Right atrium auricular region (tissue), 2 donors: ENCODE results near the gene DGUOK. TPM values are rescaled to one million over a fixed set of nuclear protein-coding genes. Genes with fewer than 3 reads are reported as not detected.

Experiments used
- DNase-seq: peaks from one replicate; pipeline ENCODE4 v3.0.0-alpha.2; 2019; ENCODE audit warnings: low spot score
- H3K27ac ChIP-seq, 2 donors: fragments of 200-600 bp; sonication (generic); 1 replicate in 1 of 2; 2 replicates in 1 of 2; pipeline ENCODE4 v1.5.1; 2016 to 2019
- H3K27me3 ChIP-seq, 2 donors: fragments of 200-600 bp; sonication (generic); one replicate each; pipeline versions ENCODE4 v1.5.1 to v1.6.0; 2017 to 2019
- H3K36me3 ChIP-seq: fragments of 200-600 bp; sonication (generic); one replicate; pipeline ENCODE4 v1.5.1; 2016
- H3K4me1 ChIP-seq, 2 donors: fragments of 200-600 bp; sonication (generic); one replicate each; pipeline versions ENCODE4 v1.5.1 to v1.6.0; 2017 to 2019
- H3K4me3 ChIP-seq, 2 donors: fragments of 200-600 bp; sonication (generic); 1 replicate in 1 of 2; 2 replicates in 1 of 2; pipeline ENCODE4 v1.5.1; 2017 to 2019; ENCODE audit warnings: mild to moderate bottlenecking in 1 of 2, moderate library complexity in 1 of 2
- H3K9me3 ChIP-seq, 2 donors: fragments of 200-600 bp; sonication (generic); one replicate each; pipeline ENCODE4 v1.5.1; 2019
- total RNA-seq, 2 donors: library from RNA; depleted of rRNA; stranded (reverse); fragments of >200 nt; gene quantifications; one replicate each; pipeline ENCODE4 v1.1.0, GENCODE V29; 2016
- TF ChIP-seq, protein P1 (sequence below), 2 donors: fragments of 200-600 bp; sonication (generic); IDR thresholded peaks; one replicate each; pipeline ENCODE4 v1.5.1; 2019; ENCODE audit warnings: antibody characterized with exemption in 2 of 2

The DGUOK gene
- total RNA-seq, 2 donors from 2014 or later = 33.7 to 36.2 TPM

DNA sequence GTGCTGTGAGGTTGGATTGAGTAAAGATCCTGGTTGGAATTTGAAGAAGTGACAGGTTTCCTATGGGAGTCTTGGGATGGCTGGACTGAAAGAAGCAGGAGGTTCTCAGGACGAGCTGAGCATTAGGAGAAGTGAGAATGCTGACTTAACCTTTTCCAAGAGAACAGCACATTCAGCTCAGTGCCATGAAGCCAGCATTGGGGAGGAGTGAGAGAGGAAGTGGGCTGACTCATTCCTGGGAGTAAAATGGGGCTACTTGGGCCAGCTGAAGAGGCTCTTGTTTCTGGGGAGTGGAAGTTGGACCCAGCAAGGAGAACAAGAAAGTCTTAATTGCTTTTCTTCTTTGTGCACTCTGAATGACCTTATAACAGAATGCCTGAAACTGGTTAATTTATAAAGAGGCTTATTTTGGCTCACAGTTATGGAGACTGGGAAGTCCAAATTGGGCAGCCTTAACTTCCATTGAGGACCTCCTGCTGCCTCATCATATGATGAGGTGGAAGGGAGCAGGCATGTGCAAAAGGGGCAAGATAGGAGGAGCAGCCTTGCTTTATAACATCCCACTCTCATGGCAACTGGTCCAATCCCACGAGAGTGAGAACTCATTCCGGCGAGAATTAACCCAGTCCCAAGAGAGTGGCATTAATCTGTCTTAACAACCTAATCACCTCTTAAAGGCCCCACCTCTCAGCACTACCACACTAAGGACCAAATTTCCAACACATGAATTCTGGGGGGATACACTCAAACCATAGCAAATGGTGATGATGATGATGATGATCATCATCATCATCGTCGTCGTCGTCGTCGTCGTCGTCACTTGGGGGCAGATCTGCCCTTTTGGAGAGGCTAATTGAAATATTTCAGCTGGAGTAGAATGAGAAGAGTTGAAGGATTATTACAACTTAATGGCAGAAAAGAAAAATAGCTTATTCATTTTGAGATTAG lies 26.1 kb downstream of the DGUOK start:
- H3K4me1 ChIP-seq = no peaks in the 10 kb centered on the region
- peak; percentile 40 for DNase-seq

GRCh38 chr2:73956218-73956865 lies 29.7 kb downstream of the DGUOK start:
- TF ChIP-seq, protein P1, sequence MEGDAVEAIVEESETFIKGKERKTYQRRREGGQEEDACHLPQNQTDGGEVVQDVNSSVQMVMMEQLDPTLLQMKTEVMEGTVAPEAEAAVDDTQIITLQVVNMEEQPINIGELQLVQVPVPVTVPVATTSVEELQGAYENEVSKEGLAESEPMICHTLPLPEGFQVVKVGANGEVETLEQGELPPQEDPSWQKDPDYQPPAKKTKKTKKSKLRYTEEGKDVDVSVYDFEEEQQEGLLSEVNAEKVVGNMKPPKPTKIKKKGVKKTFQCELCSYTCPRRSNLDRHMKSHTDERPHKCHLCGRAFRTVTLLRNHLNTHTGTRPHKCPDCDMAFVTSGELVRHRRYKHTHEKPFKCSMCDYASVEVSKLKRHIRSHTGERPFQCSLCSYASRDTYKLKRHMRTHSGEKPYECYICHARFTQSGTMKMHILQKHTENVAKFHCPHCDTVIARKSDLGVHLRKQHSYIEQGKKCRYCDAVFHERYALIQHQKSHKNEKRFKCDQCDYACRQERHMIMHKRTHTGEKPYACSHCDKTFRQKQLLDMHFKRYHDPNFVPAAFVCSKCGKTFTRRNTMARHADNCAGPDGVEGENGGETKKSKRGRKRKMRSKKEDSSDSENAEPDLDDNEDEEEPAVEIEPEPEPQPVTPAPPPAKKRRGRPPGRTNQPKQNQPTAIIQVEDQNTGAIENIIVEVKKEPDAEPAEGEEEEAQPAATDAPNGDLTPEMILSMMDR (IDR thresholded peaks at IDR 0.05) = no peak
- DNase-seq = no peak
- Histone ChIP-seq H3K4me3 (no peak overlapping the region), H3K36me3 (peaks cover 63% of the 10 kb centered on the region), H3K27me3 (no peaks in the 10 kb centered on the region), H3K27ac (no peak overlapping the region), H3K4me1 (no peaks in the 10 kb centered on the region), H3K9me3 (no peaks in the 10 kb centered on the region)

More for the DNA sequence above, 26.1 kb downstream of the DGUOK start:
- TF ChIP-seq, protein P1 (IDR thresholded peaks at IDR 0.05) = no peak
- Histone ChIP-seq H3K27ac (no peak overlapping the region), H3K9me3 (no peaks in the 10 kb centered on the region), H3K27me3 (no peaks in the 10 kb centered on the region), H3K36me3 (peaks cover 75% of the 10 kb centered on the region), H3K4me3 (no peak overlapping the region)

- Histone ChIP-seq H3K36me3 (peaks cover 27% of the 10 kb centered on the region), H3K4me3 (no peak overlapping the region), H3K9me3 (peaks cover 0 to 4% of the 10 kb centered on the region in 2 donors), H3K4me1 (no peaks in the 10 kb centered on the region), H3K27ac (no peak overlapping the region), H3K27me3 (no peaks in the 10 kb centered on the region)
- no peak for DNase-seq
- TF ChIP-seq, protein P1 (IDR thresholded peaks at IDR 0.05) = no peak
Observed at GRCh38 chr2:73961274-73961673, 34.6 kb downstream of the DGUOK start.

DNA sequence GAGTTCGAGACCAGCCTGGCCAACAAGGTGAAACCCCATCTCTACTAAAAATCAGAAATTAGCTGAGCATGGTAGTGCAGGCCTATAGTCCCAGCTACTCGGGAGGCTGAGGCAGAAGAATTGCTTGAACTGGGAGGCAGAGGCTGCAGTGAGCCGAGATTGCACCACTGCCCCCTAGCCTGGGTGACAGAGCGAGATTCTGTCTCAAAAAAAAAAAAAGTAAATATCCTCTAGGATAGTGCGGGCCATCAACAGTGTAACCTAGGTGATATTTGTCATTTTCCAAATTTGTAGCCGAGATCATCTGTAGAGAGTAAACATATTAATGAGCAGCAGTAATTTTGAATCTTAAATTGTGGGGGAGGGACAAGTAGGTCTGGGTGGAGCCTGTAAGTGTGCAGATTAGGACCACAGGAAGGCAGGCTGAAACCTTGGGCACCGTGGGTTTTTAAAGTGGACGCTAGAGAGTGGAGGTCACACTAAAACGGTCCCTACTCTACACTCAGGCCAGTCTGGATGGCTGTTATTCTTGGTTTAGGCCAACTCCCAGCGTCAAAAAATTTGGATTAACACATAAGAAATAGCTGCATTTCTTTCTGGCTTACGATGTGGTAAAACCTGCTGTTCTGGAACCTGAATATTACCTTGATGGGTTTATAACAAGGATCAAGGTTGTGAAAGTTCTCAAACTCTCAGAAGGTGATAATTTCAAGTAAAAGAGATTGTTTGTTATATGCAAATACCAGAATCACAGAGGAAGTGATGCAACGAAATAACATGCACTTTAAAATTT lies 35.3 kb downstream of the DGUOK start:
- TF ChIP-seq, protein P1 (IDR thresholded peaks at IDR 0.05) = no peak

GRCh38 chr2:73962798-73963197 lies 36.1 kb downstream of the DGUOK start:
- H3K4me1 ChIP-seq = no peaks in the 10 kb centered on the region

More for the DNA sequence above, 35.3 kb downstream of the DGUOK start:
- no peaks in the 10 kb centered on the region for H3K27me3 ChIP-seq
- no peak for DNase-seq
- no peaks in the 10 kb centered on the region for H3K4me1 ChIP-seq
- H3K36me3 ChIP-seq = peaks cover 19% of the 10 kb centered on the region
- no peak overlapping the region for H3K27ac ChIP-seq
- no peak overlapping the region for H3K4me3 ChIP-seq
- peaks cover 0 to 4% of the 10 kb centered on the region in 2 donors for H3K9me3 ChIP-seq

More at GRCh38 chr2:73962798-73963197, 36.1 kb downstream of the DGUOK start:
- Histone ChIP-seq H3K27ac (no peak overlapping the region), H3K36me3 (peaks cover 17% of the 10 kb centered on the region), H3K9me3 (peaks cover 0 to 4% of the 10 kb centered on the region in 2 donors), H3K4me3 (no peak overlapping the region), H3K27me3 (no peaks in the 10 kb centered on the region)
- DNase-seq = no peak
- TF ChIP-seq, protein P1 (IDR thresholded peaks at IDR 0.05) = no peak
